ENCODE measurements around the gene OR1F1.

- TF ChIP-seq, protein P1, sequence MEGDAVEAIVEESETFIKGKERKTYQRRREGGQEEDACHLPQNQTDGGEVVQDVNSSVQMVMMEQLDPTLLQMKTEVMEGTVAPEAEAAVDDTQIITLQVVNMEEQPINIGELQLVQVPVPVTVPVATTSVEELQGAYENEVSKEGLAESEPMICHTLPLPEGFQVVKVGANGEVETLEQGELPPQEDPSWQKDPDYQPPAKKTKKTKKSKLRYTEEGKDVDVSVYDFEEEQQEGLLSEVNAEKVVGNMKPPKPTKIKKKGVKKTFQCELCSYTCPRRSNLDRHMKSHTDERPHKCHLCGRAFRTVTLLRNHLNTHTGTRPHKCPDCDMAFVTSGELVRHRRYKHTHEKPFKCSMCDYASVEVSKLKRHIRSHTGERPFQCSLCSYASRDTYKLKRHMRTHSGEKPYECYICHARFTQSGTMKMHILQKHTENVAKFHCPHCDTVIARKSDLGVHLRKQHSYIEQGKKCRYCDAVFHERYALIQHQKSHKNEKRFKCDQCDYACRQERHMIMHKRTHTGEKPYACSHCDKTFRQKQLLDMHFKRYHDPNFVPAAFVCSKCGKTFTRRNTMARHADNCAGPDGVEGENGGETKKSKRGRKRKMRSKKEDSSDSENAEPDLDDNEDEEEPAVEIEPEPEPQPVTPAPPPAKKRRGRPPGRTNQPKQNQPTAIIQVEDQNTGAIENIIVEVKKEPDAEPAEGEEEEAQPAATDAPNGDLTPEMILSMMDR (IDR thresholded peaks at IDR 0.05): no peak
- no peak for TF ChIP-seq POLR2A (IDR thresholded peaks at IDR 0.05)
Measured at GRCh38 chr16:3174618-3175148, 13.3 kb upstream of the OR1F1 start.
